GM12892 (cell line): Measurements from ENCODE around the gene FGR.

ENCODE experiments used
- POLR2A ChIP-seq: IDR thresholded peaks from 2 replicates; pipeline ENCODE4 v1.6.1; 2011; ENCODE audit warnings: low read depth, low read length, control low read depth
- TAF1 ChIP-seq: IDR thresholded peaks from 2 replicates; pipeline ENCODE4 v1.6.1; 2011; ENCODE audit warnings: low read depth, mild to moderate bottlenecking, control low read depth, low read length, borderline replicate concordance

- TF ChIP-seq POLR2A (no peak), TAF1 (no peak)
These were observed 10.1 kb upstream of the FGR start for GRCh38 chr1:27645071-27645415.
